ENCODE data around the gene RAD52.

The RAD52 gene

DNA sequence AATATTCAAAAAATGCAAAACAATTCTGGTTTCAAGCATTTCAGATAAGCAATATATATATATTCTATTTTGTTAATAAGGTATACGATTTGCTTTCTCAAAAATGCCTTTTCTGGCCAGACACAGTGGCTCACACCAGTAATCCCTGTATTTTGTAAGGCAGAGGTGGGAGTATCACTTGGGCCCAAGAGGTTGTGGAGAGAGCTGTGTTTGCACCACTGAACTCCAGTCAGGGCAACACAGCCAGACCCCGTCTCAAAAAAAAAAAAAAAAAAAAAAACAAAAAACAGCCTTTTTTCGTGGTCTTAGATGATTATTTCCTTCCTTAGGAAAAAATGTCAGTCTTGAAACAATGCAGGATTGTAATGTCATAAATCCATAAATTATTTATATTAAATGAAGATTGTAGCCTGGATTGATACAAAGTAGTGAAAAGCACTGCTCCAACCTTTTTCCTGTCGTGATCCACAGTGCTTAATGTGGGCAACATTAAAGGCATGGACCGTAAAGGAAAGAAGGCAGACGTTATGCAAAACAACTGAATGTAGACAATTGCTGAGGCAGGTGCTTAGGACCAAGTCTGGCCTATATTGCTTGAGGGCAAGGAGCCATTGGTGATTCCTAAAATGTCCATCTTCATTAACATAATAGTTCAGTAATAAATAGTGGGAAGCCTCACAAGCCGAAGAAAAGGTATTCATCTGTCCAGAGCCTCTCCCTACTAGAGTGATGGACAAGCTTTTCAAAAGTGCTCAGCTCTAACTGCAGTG, 36.8 kb downstream of the RAD52 start:
- DNase-seq: no peak

DNA sequence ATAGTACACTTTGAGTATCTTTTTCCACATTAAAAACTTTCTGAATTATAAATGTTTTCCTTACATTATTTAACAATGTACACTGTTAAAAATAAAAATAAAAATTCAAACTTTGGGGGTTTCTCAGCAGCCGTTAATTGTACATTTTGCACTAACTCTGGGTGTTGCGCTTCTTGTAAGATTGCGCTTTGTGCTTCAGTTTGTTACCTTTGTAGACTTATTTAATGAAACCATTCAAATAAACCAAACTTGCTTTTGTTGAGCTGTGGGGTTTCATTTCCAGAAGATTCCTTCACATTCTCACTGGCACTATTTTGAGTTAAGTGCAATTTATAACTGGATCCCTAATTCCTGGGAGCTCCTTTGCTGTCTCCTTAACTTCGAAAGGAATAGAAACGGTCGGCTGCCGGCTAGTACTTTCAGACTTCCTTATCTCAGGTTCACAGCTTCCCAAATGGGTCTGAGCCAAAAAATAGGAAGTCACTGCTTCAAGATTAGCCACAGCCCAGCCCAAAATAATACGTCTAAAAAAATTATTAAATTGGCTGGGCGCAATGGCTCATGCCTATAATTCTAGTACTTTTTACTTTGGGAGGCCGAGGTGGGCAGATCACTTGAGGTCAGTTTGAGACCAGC, 38.2 kb downstream of the RAD52 start:
- DNase-seq: no peak

DNA sequence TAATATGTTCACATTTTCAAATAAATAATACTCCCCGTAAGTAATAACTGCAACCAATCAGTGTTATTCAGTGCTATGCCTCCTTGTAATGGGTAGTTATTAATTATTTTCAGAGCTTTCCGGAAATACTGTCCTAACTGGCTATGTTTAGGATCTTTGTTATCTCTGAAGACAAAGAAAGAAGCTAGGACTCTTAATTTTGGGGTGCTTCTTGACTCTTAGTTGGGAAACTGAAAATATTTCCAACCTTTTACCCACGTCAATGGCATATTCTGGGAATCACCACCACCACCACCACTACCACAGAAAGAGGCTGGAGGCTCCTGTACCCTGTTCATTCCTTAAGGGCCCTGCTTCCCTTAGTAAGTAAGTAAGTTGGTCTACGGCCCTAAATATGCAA, 39.1 kb downstream of the RAD52 start:
- DNase-seq: no peak

DNA sequence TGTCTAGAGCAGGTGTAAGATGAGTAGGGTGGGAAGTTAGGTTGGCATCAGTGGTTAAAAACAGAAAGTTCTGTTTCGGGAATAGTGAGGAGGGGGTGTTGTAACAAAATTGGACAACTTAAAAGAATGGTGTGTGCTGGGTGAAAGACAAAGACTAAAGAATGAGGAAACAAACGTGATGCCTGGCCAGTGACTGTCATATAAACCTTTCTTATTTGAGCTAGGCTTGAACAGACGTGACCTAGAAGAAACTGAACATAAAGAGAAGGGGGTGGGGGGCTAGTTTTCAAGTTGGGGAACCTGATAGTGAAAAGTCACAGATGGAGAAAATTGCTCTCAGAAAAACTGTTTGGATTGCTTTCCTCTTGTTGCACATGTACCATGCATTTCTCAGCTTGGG, 39.6 kb downstream of the RAD52 start:
- DNase-seq: no peak

DNA sequence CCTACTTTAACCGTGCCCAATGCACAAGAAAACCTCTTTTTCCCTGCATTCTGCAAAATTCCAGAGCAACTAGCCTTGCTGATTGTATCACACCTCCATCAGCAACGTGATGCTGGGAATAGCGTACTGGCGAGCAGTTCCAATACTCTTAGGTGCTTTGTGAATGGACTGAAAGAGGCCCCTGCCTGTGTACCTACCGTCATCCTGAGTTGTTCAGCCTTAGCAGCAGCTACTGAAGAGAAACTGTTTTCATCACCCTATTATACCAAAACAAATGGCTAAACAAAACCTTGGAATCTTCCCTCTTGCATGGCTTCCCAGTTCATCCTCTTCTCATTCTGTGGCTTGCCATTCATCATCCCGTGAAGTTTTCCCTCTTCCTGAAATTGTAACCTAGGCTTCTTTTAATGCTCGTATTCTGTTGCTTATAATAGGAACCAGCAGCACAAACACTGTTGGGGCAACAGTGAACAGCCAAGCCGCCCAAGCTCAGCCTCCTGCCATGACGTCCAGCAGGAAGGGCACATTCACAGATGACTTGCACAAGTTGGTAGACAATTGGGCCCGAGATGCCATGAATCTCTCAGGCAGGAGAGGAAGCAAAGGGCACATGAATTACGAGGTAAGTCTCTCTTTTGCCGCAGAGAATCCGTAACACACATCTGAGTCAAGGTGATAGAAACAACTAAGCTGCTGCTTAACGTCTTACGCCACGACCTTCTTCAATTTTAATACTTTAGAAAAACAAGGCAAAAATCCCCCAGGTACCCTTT, 41.9 kb downstream of the RAD52 start:
- DNase-seq: no peak

DNA sequence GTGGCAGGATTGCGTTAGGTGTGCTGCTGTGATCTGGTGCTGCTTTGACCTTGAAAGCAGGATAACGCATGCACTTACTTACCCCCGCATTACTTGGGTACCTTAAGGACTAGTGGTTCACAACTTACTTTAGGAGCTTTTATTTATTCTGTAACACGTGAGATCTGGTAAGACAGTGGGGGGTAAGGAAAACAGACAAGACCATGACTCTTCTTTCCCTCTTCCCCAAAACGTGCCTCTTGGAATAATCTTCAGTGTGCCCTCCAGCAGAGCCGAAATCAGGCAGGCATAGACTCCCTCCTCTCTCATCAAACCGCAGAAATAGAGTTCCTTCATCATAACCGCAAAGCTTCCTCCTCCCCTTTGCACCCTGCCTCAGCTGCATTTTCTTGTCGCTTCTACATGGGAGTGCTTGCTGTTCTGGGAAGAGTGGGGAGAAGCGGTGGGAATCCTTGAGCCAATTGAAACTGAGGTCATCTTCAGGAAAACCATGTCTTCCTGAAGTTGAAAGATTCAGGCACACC, 43.4 kb downstream of the RAD52 start:
- no peak for DNase-seq

DNA sequence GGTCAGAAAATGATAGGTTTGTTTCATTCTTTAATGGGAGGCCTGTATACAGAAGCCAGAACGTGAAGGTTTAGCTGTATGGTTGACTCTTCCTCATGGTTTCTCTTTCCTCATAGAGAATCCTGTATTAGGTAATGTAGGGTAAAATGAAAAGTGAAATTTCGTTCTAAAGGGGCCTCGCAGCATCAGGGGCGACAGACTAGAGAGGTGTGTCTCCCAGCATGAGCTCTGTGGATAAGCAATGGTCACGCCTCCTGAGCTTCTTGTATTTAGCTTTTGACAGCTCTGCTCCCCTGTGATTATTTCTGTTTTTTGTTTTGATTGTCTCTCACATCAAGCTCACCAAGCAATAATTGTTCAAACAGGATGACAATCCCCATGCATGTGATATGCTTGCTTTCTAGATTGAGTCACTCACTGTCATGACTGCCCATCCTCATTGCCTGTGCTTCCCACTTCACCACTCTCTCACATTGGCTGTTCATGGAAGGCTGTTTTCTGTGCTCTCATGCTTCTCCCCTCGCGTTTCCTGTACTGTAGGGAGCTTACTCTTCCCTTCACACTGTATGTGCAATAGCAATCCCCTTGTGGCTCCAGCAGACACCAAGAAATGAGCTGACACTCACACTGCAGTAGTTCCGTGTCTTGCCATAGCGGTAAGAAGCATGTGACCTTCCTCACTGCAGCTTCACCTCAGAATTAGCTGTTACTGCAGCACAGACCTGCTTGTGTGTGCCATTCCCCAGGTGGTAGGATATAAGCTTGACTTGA, 44.0 kb downstream of the RAD52 start:
- no peak for DNase-seq

DNA sequence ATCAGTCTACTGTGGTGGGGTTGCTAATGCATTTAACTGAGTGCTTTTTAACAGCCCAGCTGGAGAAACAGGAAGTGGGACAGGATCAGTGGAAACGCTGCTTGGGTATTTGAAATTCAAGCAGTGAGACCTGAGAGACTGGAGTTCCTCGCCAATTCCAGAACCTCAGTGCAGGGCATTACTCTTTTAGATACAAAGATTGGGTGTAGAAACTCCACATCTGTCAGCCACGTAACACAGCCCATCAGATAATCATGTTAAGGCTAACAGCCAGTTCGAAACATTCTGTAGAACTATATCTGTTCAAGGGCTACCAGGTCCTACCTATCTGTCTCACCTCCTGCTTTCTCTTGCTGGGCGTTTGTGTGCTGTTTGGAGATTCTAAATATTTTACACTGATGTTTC, 45.5 kb downstream of the RAD52 start:
- DNase-seq: no peak

DNA sequence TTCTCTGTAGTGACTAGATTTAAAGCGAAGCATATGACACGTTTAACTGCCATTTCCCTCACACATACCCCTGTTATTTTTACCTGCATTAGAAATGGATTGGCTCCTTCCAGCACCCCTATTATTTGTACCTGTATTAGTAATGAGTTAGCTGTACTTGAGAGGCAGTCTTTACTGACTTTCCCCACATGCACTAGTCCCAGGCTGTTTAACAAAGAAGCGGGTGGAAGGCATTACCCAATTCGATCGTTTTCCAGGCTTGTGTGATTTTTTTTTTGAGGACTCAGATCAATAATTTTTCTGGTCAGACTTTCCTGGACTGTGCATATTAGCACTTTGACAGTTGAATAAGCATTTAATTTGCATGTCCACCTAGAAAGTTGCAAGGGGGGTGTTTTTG, 46.4 kb downstream of the RAD52 start:
- DNase-seq: no peak

DNA sequence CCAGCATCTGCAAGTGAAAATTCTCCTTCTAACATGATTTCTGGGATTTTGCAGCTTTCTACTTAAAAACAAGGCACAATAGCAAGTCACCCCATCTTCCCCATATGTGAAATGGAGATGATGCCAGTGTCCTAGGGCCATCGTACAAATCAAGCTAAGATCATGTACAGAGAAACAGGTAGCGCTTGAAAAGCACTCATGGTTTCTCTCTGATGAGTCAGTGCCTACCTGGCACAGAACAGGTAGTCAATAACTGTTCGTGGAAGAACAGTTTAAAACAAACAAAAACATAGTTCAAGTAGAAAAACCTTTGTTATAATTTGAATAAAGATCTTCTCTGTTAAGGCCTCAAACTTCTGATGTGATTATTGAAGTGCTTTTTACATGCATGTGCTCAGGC, 46.9 kb downstream of the RAD52 start:
- DNase-seq: no peak

DNA sequence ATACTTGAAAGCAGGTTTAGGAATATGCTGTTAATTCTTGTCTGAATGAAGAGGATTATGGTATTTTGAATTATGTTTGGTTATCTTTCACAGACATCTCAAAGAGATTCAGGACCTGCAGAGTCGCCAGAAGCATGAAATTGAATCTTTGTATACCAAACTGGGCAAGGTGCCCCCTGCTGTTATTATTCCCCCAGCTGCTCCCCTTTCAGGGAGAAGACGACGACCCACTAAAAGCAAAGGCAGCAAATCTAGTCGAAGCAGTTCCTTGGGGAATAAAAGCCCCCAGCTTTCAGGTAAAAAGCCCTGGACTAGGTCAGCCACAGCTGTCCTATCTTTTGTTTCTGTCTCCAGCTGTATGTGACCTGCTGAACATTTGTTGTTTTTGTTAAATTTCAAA, 52.1 kb downstream of the RAD52 start:
- DNase-seq: no peak

DNA sequence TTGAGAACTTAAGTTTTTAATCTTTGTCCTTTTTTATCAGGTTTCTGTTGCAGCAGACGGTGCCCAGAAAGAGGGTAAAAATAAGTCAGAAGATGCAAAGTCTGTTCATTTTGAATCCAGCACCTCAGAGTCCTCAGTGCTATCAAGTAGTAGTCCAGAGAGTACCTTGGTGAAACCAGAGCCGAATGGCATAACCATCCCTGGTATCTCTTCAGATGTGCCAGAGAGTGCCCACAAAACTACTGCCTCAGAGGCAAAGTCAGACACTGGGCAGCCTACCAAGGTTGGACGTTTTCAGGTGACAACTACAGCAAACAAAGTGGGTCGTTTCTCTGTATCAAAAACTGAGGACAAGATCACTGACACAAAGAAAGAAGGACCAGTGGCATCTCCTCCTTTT, 53.5 kb downstream of the RAD52 start:
- DNase-seq: no peak

DNA sequence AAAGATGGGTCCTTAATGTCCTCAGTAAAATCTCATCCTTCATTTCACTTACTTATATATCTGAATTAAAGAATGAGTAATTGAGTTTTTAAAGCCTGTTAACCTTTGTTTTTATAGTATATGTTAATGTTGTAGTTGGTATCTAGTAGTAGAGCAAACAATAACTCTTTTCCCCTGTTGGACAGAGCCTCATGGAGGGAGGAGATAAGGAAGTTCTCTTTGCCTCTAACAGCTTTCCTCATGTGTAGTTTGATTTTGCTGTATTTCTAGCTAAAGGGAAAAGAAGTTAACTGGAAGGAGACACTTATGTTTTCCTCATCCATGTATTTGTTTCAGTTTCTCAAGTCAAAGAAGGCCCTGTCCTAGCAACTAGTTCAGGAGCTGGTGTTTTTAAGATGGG, 55.3 kb downstream of the RAD52 start:
- no peak for DNase-seq

DNA sequence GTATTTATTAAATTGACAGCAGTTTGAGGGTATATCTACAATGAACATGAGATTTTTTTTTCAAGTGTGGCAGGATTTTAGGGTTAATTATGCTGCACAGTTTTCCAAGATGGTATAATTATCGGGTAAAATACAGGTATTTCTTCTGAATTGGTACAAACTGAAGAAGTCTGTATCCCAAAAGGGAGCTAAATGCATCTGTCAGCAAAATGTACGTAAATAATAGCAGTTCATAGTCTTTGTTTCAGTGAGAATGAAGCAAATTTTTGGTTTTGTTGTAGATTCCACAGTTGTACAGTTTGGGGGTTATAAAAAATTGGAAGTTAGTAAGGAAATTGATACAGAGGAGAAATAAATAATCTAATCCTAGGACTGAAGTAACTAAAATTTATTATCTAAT, 63.3 kb downstream of the RAD52 start:
- no peak for DNase-seq

DNA sequence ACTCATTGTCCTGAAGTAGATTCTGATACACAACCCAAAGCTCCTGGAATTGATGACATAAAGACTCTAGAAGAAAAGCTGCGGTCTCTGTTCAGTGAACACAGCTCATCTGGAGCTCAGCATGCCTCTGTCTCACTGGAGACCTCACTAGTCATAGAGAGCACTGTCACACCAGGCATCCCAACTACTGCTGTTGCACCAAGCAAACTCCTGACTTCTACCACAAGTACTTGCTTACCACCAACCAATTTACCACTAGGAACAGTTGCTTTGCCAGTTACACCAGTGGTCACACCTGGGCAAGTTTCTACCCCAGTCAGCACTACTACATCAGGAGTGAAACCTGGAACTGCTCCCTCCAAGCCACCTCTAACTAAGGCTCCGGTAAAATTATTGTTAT, 63.8 kb downstream of the RAD52 start:
- no peak for DNase-seq

DNA sequence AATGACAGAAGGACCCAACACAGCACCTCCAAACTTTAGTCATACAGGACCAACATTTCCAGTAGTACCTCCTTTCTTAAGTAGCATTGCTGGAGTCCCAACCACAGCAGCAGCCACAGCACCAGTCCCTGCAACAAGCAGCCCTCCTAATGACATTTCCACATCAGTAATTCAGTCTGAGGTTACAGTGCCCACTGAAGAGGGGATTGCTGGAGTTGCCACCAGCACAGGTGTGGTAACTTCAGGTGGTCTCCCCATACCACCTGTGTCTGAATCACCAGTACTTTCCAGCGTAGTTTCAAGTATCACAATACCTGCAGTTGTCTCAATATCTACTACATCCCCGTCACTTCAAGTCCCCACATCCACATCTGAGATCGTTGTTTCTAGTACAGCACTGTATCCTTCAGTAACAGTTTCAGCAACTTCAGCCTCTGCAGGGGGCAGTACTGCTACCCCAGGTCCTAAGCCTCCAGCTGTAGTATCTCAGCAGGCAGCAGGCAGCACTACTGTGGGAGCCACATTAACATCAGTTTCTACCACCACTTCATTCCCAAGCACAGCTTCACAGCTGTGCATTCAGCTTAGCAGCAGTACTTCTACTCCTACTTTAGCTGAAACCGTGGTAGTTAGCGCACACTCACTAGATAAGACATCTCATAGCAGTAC, 64.6 kb downstream of the RAD52 start:
- no peak for DNase-seq

DNA sequence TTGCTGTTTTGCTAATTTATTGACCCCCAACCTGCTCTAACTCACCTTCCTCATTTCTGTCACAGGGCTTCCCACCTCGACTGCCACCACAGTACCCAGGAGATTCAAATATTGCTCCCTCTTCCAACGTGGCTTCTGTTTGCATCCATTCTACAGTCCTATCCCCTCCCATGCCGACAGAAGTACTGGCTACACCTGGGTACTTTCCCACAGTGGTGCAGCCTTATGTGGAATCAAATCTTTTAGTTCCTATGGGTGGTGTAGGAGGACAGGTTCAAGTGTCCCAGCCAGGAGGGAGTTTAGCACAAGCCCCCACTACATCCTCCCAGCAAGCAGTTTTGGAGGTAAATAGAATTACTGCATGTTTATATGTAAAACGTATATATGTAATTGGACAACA, 68.8 kb downstream of the RAD52 start:
- DNase-seq: no peak

DNA sequence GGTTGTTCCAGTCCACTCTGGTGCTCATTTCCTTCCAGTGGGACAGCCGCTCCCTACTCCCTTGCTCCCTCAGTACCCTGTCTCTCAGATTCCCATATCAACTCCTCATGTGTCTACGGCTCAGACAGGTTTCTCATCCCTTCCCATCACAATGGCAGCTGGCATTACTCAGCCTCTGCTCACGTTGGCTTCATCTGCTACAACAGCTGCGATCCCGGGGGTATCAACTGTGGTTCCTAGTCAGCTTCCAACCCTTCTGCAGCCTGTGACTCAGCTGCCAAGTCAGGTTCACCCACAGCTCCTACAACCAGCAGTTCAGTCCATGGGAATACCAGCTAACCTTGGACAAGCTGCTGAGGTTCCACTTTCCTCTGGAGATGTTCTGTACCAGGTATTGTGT, 69.9 kb downstream of the RAD52 start:
- no peak for DNase-seq

DNA sequence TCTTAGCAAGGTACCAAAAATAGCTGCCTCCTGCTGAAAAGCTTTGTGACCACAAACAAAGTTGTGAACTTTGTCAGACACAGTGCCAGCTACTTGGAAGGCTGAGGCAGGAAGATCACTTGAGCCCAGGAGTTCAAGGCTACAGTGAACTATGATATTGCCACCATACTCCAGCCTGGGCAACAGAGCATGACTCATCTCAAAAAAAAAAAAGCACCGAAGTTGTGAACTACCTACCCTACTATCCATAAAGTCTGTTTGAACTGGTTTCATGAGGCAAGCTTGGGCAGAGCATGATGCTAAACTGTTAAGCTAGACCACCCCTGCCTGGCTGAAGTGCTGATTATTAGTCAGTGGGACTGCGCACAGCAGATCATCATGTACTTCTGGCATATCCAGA, 75.5 kb downstream of the RAD52 start:
- no peak for DNase-seq

DNA sequence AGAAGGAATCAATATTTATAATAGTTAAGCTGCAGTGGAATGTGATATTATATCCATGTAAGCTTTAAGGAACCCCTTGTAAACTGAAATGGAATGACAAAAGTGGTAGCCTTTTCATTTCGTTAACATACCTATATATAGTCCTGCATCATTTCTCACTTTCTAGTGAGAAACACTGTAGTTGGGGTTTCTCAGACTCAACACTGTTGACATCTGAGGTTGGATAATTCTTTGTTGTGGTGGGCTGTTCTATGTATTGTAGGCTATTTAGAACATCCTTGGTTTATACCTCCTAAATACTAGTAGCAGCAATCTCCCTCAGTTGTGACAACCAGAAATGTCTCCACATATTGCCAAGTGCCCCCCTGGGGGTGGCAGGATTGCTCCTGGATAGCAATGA, 79.1 kb downstream of the RAD52 start:
- DNase-seq: no peak

DNA sequence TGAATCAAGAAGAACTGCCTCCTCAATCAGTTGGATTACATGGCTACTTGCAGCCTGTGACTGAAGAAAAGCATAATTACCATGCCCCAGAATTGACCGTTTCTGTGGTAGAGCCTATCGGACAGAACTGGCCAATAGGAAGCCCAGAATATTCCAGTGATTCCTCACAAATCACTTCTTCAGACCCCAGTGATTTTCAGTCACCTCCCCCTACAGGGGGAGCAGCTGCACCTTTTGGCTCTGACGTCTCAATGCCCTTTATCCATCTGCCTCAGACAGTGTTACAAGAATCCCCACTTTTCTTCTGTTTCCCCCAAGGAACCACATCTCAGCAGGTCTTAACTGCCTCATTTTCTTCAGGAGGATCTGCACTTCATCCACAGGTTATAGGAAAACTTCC, 80.8 kb downstream of the RAD52 start:
- DNase-seq: no peak

DNA sequence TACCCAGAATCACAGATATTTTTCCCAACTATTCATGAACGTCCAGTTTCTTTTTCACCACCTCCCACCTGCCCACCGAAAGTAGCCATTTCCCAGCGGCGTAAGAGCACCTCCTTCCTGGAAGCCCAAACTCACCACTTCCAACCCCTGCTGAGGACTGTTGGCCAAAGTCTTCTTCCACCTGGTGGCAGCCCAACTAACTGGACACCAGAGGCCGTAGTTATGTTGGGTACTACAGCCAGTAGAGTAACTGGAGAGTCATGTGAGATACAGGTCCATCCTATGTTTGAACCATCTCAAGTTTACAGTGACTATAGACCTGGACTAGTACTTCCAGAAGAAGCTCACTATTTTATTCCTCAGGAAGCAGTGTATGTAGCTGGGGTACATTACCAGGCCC, 81.6 kb downstream of the RAD52 start:
- DNase-seq: no peak

DNA sequence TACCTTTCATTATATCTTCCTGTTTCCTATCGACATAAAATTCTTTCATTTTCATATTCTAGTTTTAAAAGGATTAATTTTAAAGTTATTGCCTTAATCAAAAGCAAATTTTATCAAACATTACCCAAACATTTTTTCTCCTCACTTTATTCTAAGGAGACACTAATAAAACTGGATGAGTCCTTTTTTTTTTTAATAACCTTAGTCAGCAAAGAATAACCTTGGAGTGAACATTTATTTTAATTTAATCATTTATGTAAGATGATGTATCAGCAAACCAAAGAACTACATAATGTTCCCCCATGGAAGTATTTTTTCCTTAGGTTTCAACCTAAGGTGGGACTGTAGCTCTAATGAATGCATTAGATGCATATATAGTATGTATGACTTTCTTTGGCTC, 83.9 kb downstream of the RAD52 start:
- no peak for DNase-seq

Data from cerebellar nuclear complex (tissue), 1 donor.